ENCODE data around the gene SCN4A.
"Not testable (repeated sequence)": the region's sequence is repeated elsewhere in the genome, so short reads cannot be mapped to it uniquely, and the experiment has no call there.

SCN4A gene

GRCh38 chr17:63894821-63895220 is 77.9 kb downstream of the SCN4A start:
- not testable (repeated sequence) for H3K9ac ChIP-seq (ENCODE audit: insufficient read length, low read depth); H3K27me3 ChIP-seq (ENCODE audit: insufficient read depth, insufficient read length); DNase-seq (ENCODE audit: low read depth, low spot score)

GRCh38 chr17:63894021-63894420 is 78.7 kb downstream of the SCN4A start:
- not testable (repeated sequence) for H3K27me3 ChIP-seq (ENCODE audit: insufficient read depth, insufficient read length); H3K36me3 ChIP-seq (ENCODE audit: insufficient read depth, insufficient read length, low read length); H3K9ac ChIP-seq (ENCODE audit: insufficient read length, low read depth); H3K9me3 ChIP-seq (ENCODE audit: insufficient read depth, low read length); DNase-seq (ENCODE audit: low read depth, low spot score); H3K4me1 ChIP-seq (ENCODE audit: insufficient read depth, insufficient read length); H3K4me3 ChIP-seq (ENCODE audit: insufficient read length, low read depth)

More at GRCh38 chr17:63894821-63895220, 77.9 kb downstream of the SCN4A start:
- not testable (repeated sequence) for H3K9me3 ChIP-seq (ENCODE audit: insufficient read depth, low read length); H3K36me3 ChIP-seq (ENCODE audit: insufficient read depth, insufficient read length, low read length); H3K4me3 ChIP-seq (ENCODE audit: insufficient read length, low read depth); H3K4me1 ChIP-seq (ENCODE audit: insufficient read depth, insufficient read length)

GRCh38 chr17:63892316-63893037 is 80.2 kb downstream of the SCN4A start:
- H3K9ac ChIP-seq (ENCODE audit: insufficient read length, low read depth); H3K27me3 ChIP-seq (ENCODE audit: insufficient read depth, insufficient read length); DNase-seq (ENCODE audit: low read depth, low spot score); H3K9me3 ChIP-seq (ENCODE audit: insufficient read depth, low read length); H3K4me3 ChIP-seq (ENCODE audit: insufficient read length, low read depth); H3K36me3 ChIP-seq (ENCODE audit: insufficient read depth, insufficient read length, low read length); H3K4me1 ChIP-seq (ENCODE audit: insufficient read depth, insufficient read length): not testable (repeated sequence)

- H3K4me3 ChIP-seq (ENCODE audit: insufficient read length, low read depth); DNase-seq (ENCODE audit: low read depth, low spot score); H3K4me1 ChIP-seq (ENCODE audit: insufficient read depth, insufficient read length); H3K9ac ChIP-seq (ENCODE audit: insufficient read length, low read depth); H3K36me3 ChIP-seq (ENCODE audit: insufficient read depth, insufficient read length, low read length); H3K27me3 ChIP-seq (ENCODE audit: insufficient read depth, insufficient read length); H3K9me3 ChIP-seq (ENCODE audit: insufficient read depth, low read length): not testable (repeated sequence)
Observed at GRCh38 chr17:63889026-63889848, 83.5 kb downstream of the SCN4A start.
